Keratinocyte (primary cell): Measurements from ENCODE around the gene RPP30.

Source experiments
- CTCF ChIP-seq, 3 experiments: IDR thresholded peaks in 1 of 3; conservative IDR thresholded peaks in 1 of 3; optimal IDR thresholded peaks in 1 of 3; 2 replicates in 2 of 3; 3 replicates in 1 of 3; pipeline versions ENCODE3 to v1.5.1; 2011; ENCODE audit warnings: low read length in 3 of 3, mild to moderate bottlenecking in 3 of 3, moderate library complexity in 2 of 3, control low read depth in 1 of 3, inconsistent platforms in 1 of 3; ENCODE audit not compliant: insufficient read depth in 2 of 3; ENCODE audit errors: extremely low read depth in 1 of 3
- EZH2 ChIP-seq: IDR thresholded peaks from one replicate; pipeline ENCODE4 v1.6.1; 2012; ENCODE audit warnings: inconsistent platforms, mild to moderate bottlenecking, low read length, moderate library complexity

GRCh38 chr10:90923111-90923731 lies 51.4 kb downstream of the RPP30 start:
- TF ChIP-seq CTCF (optimal IDR thresholded peaks at IDR 0.05 in 1 of 3, IDR thresholded peaks at IDR 0.05 in 1 of 3, conservative IDR thresholded peaks at IDR 0.05 in 1 of 3; ENCODE audit: extremely low read depth in 1 of 3, insufficient read depth in 2 of 3, low read length in 3 of 3) (no peak), EZH2 (no peak)
